Fibroblast of gingiva (primary cell): Measurements from ENCODE around the gene ZNF135.
A peak's percentile ranks its signal among the peaks of the same experiment; 100 is the strongest.

Experiments used
- DNase-seq: peaks from one replicate; pipeline ENCODE4 v3.0.0-alpha.2; 2011; ENCODE audit warnings: low read depth

Gene ZNF135

GRCh38 chr19:58059003-58059670, at the start of gene ZNF135:
ZNF135 (plus strand) TSS chr19:58059282; CDS start chr19:58060003, 721 bp downstream.
- DNase-seq: peak; percentile 85

- no peak for DNase-seq
These were observed 49.8 kb upstream of the ZNF135 start for GRCh38 chr19:58009301-58009665.

GRCh38 chr19:58009666-58010301, 49.3 kb upstream of the ZNF135 start:
- peak; percentile 56 for DNase-seq

GRCh38 chr19:58010507-58010906, 48.6 kb upstream of the ZNF135 start:
- DNase-seq: no peak

- DNase-seq: no peak
These were observed 44.9 kb upstream of the ZNF135 start for GRCh38 chr19:58014141-58014540.

GRCh38 chr19:58020129-58020528, 39.0 kb upstream of the ZNF135 start:
- DNase-seq: no peak

- DNase-seq: peak; percentile 36
These were observed 37.4 kb upstream of the ZNF135 start for GRCh38 chr19:58021541-58022282.

- no peak for DNase-seq
These were observed 36.8 kb upstream of the ZNF135 start for GRCh38 chr19:58022283-58022660.

GRCh38 chr19:58024661-58025060, 34.4 kb upstream of the ZNF135 start:
- DNase-seq: no peak

GRCh38 chr19:58033741-58034476, 25.2 kb upstream of the ZNF135 start, which contains the start of gene ZSCAN1:
ZSCAN1 (plus strand) TSS chr19:58034025; CDS start chr19:58037837, 3,812 bp downstream.
- DNase-seq: peak; percentile 83

- DNase-seq: no peak
These were observed 24.6 kb upstream of the ZNF135 start for GRCh38 chr19:58034477-58034793.

GRCh38 chr19:58035863-58036262, 23.2 kb upstream of the ZNF135 start:
- no peak for DNase-seq

GRCh38 chr19:58037927-58038687, 21.0 kb upstream of the ZNF135 start:
- DNase-seq: no peak

- DNase-seq: no peak
These were observed 20.3 kb upstream of the ZNF135 start for GRCh38 chr19:58038688-58039204.

- no peak for DNase-seq
These were observed 18.1 kb upstream of the ZNF135 start for GRCh38 chr19:58040751-58041525.

GRCh38 chr19:58042495-58043340, 16.4 kb upstream of the ZNF135 start:
- no peak for DNase-seq

GRCh38 chr19:58044391-58044790, 14.7 kb upstream of the ZNF135 start:
- no peak for DNase-seq

GRCh38 chr19:58044886-58045285, 14.2 kb upstream of the ZNF135 start:
- DNase-seq: no peak

- no peak for DNase-seq
These were observed 13.6 kb upstream of the ZNF135 start for GRCh38 chr19:58045411-58046050.
